Measurements from ENCODE around the gene ZNF804B. TPM values are rescaled to one million over a fixed set of nuclear protein-coding genes. Genes with fewer than 3 reads are reported as not detected.

The ZNF804B gene
- polyA plus RNA-seq, 3 donors = 0.20 to 0.40 (median 0.21) TPM

DNA sequence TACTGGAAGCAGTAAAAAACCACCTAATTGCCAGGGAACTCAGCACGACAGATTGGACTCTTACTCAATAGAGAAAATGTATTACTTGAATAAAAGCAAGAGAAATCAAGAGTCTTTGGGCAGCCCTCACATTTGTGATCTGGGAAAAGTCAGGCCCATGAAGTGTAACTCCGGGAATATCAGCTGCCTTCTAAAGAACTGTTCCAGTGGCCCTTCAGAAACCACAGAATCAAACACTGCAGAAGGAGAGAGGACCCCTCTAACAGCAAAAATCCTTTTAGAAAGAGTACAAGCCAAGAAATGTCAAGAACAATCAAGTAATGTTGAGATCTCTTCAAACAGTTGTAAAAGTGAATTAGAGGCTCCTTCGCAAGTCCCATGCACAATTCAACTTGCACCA lies 576.0 kb downstream of the ZNF804B start:
- DNase-seq (ENCODE audit: extremely low read depth in 1 of 11, low read depth in 9 of 11, low spot score in 4 of 11) = peak in 1 of 11 donors; percentile 8

DNA sequence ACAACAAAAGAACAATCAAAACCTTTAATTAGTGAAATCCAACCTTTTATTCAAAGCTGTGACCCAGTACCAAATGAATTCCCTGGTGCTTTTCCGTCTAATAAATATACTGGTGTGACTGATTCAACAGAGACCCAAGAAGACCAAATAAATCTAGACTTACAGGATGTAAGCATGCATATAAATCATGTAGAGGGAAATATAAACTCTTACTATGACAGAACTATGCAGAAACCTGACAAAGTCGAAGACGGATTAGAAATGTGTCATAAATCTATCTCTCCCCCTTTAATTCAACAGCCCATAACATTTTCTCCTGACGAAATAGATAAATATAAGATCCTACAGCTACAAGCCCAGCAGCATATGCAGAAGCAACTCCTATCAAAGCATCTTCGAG lies 576.6 kb downstream of the ZNF804B start:
- DNase-seq (ENCODE audit: extremely low read depth in 1 of 11, low read depth in 9 of 11, low spot score in 4 of 11) = peak in 2 of 11 donors; percentile 11 to 26

DNA sequence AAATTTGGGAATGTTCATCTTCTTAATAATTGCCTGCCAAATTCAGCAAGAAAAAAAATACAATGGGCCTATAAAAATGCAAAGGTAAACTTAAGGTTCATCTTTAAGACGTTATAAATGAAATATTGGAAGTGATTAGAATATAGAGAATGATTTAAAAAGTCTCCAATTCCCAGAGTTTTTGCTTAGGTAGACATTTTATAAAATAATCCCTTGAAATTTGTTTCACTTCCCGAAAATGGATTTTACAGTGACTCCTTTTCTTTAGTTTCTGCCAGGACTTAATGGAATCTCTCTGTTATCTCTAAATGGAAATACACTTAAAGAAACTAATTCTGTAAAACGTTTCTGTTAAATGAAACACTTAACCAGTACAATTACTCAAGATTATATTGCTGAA lies 580.2 kb downstream of the ZNF804B start:
- DNase-seq (ENCODE audit: extremely low read depth in 1 of 11, low read depth in 9 of 11, low spot score in 4 of 11) = no peak

DNA sequence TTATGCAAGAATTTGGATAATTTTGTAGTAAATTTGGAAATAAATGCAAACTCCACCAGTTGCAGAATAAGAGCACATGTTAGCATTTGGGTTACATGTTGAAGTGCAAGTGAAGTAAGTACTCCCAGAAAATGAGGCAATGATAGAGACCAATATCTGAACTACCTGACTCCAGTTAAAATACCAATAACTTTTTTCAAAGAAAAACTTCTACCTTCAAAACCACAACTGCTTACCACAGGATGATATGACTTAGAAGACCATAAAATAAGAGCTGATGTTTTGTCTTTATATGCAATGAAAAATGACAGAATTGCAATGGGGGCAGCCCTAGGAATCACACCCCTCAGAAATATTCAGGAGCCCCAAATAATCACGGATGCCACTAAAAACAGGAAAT lies 597.6 kb downstream of the ZNF804B start:
- DNase-seq (ENCODE audit: extremely low read depth in 1 of 11, low read depth in 9 of 11, low spot score in 4 of 11) = no peak

DNA sequence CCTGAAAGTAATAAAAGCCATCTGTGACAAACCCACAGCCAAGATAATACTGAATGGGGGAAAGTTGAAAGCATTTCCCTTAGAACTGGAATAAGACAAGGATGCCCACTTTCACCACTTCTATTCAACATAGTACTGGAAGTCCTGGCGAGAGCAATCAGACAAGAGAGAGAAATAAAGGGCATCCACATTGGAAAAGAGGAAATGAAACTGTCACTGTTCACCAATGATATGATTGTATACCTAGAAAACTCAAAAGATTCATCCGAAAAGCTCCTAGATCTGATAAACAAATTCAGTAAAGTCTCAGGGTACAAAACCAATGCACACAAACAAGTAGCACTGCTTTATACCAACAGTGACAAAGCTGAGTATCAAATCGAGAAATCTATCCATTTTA lies 617.7 kb downstream of the ZNF804B start:
- DNase-seq (ENCODE audit: extremely low read depth in 1 of 11, low read depth in 9 of 11, low spot score in 4 of 11) = no peak

DNA sequence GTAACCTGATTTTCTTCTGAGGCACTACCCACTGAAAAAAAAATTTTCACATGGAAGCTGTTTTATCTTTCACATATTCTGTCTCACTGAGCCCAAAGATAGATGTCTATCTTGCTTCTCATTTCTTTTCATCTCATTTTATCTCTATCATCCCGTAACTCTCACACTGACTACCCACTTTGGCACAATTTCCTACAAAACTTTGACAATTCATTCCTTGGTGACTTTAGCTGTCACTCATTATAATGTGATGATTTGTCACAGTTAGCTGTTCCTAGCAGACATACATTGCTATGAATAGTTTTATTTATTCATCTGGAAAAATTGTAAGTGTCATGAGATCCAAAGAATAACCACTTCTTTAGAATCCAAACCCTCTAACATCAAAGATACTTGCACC lies 625.9 kb downstream of the ZNF804B start:
- DNase-seq (ENCODE audit: extremely low read depth in 1 of 11, low read depth in 9 of 11, low spot score in 4 of 11) = no peak

Other genes with a start within 250 kb of the ZNF804B start
- gene TEX47, start 36.0 kb downstream of the ZNF804B start, polyA plus RNA-seq (ENCODE audit: insufficient read length in 3 of 3) = not detected

All from renal cortex interstitium (tissue), 11 donors.